ENCODE data around the gene CSMD2. TPM values are rescaled to one million over a fixed set of nuclear protein-coding genes. Genes with fewer than 3 reads are reported as not detected.

Gene CSMD2
- total and polyA plus RNA-seq, 2 donors (not counting 1 experiment from before 2014, with no cell fraction given): 2.2 to 7.6 TPM

DNA sequence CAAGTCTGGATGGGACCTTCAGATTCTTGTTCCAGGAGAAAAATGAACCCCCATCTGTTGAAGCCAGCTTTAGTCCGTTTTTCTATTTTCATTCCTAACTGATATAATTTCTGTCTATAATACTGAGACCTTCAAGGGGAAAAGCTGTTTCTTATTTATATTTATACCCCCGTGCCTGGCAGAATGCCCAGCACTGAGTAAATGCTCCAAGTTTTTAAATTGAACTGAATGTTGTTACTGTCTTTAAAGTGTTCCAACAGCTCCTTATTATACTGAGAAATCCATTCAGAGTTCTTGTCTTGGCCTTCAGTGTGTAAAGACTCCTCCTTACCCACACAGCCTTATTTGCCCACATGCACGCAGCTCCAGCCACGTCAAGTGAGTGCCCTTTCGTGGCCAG is 479.8 kb downstream of the CSMD2 start:
- H2AFZ ChIP-seq (ENCODE audit: low read length): no peak overlapping the region

DNA sequence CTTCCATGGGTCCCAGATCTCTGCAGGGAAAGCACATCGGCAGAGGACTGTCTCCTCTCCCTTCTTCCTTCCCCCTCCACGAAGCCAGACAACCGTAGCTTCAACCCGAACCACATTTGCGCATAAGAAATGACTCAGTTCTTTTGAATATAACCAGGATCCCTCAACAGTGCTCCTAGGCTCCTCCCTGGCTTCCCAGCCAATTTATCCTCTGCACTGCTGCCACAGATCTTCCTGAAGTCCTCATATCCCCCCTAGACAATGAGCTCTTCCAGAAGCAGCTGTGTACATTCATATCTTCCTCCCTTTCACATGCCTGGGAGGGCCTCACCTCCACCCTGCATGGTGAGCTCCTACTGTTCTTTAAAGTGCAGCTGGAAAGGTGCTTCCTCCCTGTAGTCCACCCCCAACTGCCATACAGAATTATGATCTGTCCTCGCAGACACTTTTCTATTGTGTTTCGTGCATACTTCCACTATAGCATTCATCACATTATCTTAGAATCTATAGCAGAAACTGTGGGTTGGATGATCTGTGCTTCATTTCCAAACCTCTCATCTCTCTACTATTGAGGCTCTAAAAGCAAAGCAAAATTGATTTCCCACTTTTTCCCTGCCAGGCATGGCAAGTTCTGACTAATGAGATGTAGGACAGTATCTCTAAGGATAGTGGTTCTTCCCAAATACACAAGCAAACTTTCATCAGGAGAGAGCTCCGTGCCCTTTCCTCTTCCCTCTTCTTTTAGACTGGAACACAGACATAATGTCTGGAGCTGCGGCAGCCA is 480.4 kb downstream of the CSMD2 start:
- no peak overlapping the region for H3K9ac ChIP-seq (ENCODE audit: insufficient read depth, low read length)
- TF ChIP-seq, protein P1, sequence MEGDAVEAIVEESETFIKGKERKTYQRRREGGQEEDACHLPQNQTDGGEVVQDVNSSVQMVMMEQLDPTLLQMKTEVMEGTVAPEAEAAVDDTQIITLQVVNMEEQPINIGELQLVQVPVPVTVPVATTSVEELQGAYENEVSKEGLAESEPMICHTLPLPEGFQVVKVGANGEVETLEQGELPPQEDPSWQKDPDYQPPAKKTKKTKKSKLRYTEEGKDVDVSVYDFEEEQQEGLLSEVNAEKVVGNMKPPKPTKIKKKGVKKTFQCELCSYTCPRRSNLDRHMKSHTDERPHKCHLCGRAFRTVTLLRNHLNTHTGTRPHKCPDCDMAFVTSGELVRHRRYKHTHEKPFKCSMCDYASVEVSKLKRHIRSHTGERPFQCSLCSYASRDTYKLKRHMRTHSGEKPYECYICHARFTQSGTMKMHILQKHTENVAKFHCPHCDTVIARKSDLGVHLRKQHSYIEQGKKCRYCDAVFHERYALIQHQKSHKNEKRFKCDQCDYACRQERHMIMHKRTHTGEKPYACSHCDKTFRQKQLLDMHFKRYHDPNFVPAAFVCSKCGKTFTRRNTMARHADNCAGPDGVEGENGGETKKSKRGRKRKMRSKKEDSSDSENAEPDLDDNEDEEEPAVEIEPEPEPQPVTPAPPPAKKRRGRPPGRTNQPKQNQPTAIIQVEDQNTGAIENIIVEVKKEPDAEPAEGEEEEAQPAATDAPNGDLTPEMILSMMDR (conservative IDR thresholded peaks at IDR 0.05 in 1 of 2, IDR thresholded peaks at IDR 0.05 in 1 of 2; ENCODE audit: low read depth in 1 of 2, low read length in 2 of 2): no peak
- TF ChIP-seq EZH2 (IDR thresholded peaks at IDR 0.05; ENCODE audit: low read length, missing control alignments): no peak
- peak in 1 of 2 donors; percentile 60 for DNase-seq (ENCODE audit: low read depth in 2 of 2)
- no peak overlapping the region for H3K4me3 ChIP-seq (replicated peaks in 1 of 4; ENCODE audit: control extremely low read depth in 1 of 4, insufficient read depth in 1 of 4, low read depth in 3 of 4, low read length in 4 of 4)
- H3K4me2 ChIP-seq (ENCODE audit: extremely low read depth, insufficient read depth, low read length): no peak overlapping the region
- H2AFZ ChIP-seq (ENCODE audit: low read length): no peak overlapping the region
- no peaks in the 10 kb centered on the region for H3K36me3 ChIP-seq (ENCODE audit: control insufficient read depth, insufficient read depth, low read length)
- H3K4me1 ChIP-seq (ENCODE audit: control insufficient read depth, extremely low read depth, insufficient read depth, low read length): no peaks in the 10 kb centered on the region
- no peaks in the 10 kb centered on the region for H3K9me3 ChIP-seq (ENCODE audit: control insufficient read depth, insufficient read depth, low read depth, low read length)
- H3K79me2 ChIP-seq (ENCODE audit: control insufficient read depth, insufficient read depth, low read length): no peaks in the 10 kb centered on the region
- H4K20me1 ChIP-seq (ENCODE audit: control insufficient read depth, extremely low read depth, insufficient read depth, low read length): no peaks in the 10 kb centered on the region
- no peak overlapping the region for H3K27ac ChIP-seq (ENCODE audit: insufficient read depth, low read length)
- no peaks in the 10 kb centered on the region for H3K27me3 ChIP-seq (ENCODE audit: control insufficient read depth, insufficient read depth, low read length)

More for the DNA sequence above, 479.8 kb downstream of the CSMD2 start:
- no peak for DNase-seq (ENCODE audit: low read depth in 2 of 2)
- Histone ChIP-seq H3K9ac (ENCODE audit: insufficient read depth, low read length) (no peak overlapping the region), H3K27ac (ENCODE audit: insufficient read depth, low read length) (no peak overlapping the region), H3K9me3 (ENCODE audit: control insufficient read depth, insufficient read depth, low read depth, low read length) (no peaks in the 10 kb centered on the region), H3K36me3 (ENCODE audit: control insufficient read depth, insufficient read depth, low read length) (no peaks in the 10 kb centered on the region), H4K20me1 (ENCODE audit: control insufficient read depth, extremely low read depth, insufficient read depth, low read length) (no peaks in the 10 kb centered on the region), H3K4me2 (ENCODE audit: extremely low read depth, insufficient read depth, low read length) (no peak overlapping the region), H3K27me3 (ENCODE audit: control insufficient read depth, insufficient read depth, low read length) (no peaks in the 10 kb centered on the region), H3K4me3 (replicated peaks in 1 of 4; ENCODE audit: control extremely low read depth in 1 of 4, insufficient read depth in 1 of 4, low read depth in 3 of 4, low read length in 4 of 4) (no peak overlapping the region), H3K4me1 (ENCODE audit: control insufficient read depth, extremely low read depth, insufficient read depth, low read length) (no peaks in the 10 kb centered on the region), H3K79me2 (ENCODE audit: control insufficient read depth, insufficient read depth, low read length) (no peaks in the 10 kb centered on the region)
- TF ChIP-seq EZH2 (IDR thresholded peaks at IDR 0.05; ENCODE audit: low read length, missing control alignments): no peak
- TF ChIP-seq, protein P1 (conservative IDR thresholded peaks at IDR 0.05 in 1 of 2, IDR thresholded peaks at IDR 0.05 in 1 of 2; ENCODE audit: low read depth in 1 of 2, low read length in 2 of 2): no peak

GRCh38 chr1:33683913-33684312 is 481.1 kb downstream of the CSMD2 start:
- no peak overlapping the region for H3K4me3 ChIP-seq (replicated peaks in 1 of 4; ENCODE audit: control extremely low read depth in 1 of 4, insufficient read depth in 1 of 4, low read depth in 3 of 4, low read length in 4 of 4)
- H2AFZ ChIP-seq (ENCODE audit: low read length): no peak overlapping the region
- H3K27me3 ChIP-seq (ENCODE audit: control insufficient read depth, insufficient read depth, low read length): no peaks in the 10 kb centered on the region
- no peak overlapping the region for H3K27ac ChIP-seq (ENCODE audit: insufficient read depth, low read length)
- no peaks in the 10 kb centered on the region for H3K4me1 ChIP-seq (ENCODE audit: control insufficient read depth, extremely low read depth, insufficient read depth, low read length)
- no peak overlapping the region for H3K9ac ChIP-seq (ENCODE audit: insufficient read depth, low read length)
- DNase-seq (ENCODE audit: low read depth in 2 of 2): peak in 1 of 2 donors; percentile 66
- H3K79me2 ChIP-seq (ENCODE audit: control insufficient read depth, insufficient read depth, low read length): no peaks in the 10 kb centered on the region
- H4K20me1 ChIP-seq (ENCODE audit: control insufficient read depth, extremely low read depth, insufficient read depth, low read length): no peaks in the 10 kb centered on the region
- TF ChIP-seq EZH2 (IDR thresholded peaks at IDR 0.05; ENCODE audit: low read length, missing control alignments): no peak
- TF ChIP-seq, protein P1 (conservative IDR thresholded peaks at IDR 0.05 in 1 of 2, IDR thresholded peaks at IDR 0.05 in 1 of 2; ENCODE audit: low read depth in 1 of 2, low read length in 2 of 2): no peak
- no peak overlapping the region for H3K4me2 ChIP-seq (ENCODE audit: extremely low read depth, insufficient read depth, low read length)
- H3K36me3 ChIP-seq (ENCODE audit: control insufficient read depth, insufficient read depth, low read length): no peaks in the 10 kb centered on the region
- H3K9me3 ChIP-seq (ENCODE audit: control insufficient read depth, insufficient read depth, low read depth, low read length): no peaks in the 10 kb centered on the region
